Measurements from ENCODE around the gene DCST2. TPM values are rescaled to one million over a fixed set of nuclear protein-coding genes. Genes with fewer than 3 reads are reported as not detected.

The DCST2 gene
- polyA plus RNA-seq, 1 of the 3 experiments (the other 2 are of a cell fraction) = 0.76 TPM

DNA sequence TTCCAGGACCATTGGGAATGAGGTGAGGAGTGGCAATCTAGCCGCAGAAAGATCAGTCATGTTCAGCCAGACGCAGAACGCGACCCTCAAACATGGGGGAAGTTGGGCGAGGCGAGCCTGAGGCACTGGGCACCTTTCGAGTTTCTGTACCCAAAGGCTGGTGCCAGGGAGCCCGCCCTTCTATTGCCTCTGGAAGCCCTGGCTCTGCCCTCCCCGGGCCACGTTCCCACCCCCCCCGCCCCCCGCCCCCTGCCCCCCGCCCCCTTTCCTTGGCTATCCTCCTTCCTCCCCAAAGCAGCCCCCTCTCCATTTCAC, 33.2 kb downstream of the DCST2 start:
- H3K9ac ChIP-seq = peak overlapping the region; percentile 76; the same call in 1 of the 2 replicates
- H3K4me3 ChIP-seq (ENCODE audit: low read depth in 2 of 2, low read length in 1 of 2) = peak overlapping the region; percentile 57 to 71
- peak overlapping the region; percentile 70; the same call in 1 of the 2 replicates for H2AFZ ChIP-seq (ENCODE audit: low read depth)
- TF ChIP-seq NFIC (IDR thresholded peaks at IDR 0.05; ENCODE audit: borderline replicate concordance) (no peak), EP300 (IDR thresholded peaks at IDR 0.05; ENCODE audit: borderline replicate concordance in 1 of 2, low read depth in 1 of 2, low read length in 1 of 2) (no peak), SMC3 (IDR thresholded peaks at IDR 0.05; ENCODE audit: low read depth, low read length) (no peak), MXI1 (IDR thresholded peaks at IDR 0.05; ENCODE audit: low read depth, low read length) (no peak), RFX5 (IDR thresholded peaks at IDR 0.05; ENCODE audit: low read length) (no peak), TAF1 (IDR thresholded peaks at IDR 0.05; ENCODE audit: borderline replicate concordance, low read depth, low read length) (no peak), JUND (IDR thresholded peaks at IDR 0.05) (no peak), NRF1 (IDR thresholded peaks at IDR 0.05; ENCODE audit: low read depth, low read length) (no peak), POLR2AphosphoS5 (IDR thresholded peaks at IDR 0.05; ENCODE audit: low read depth, low read length) (no peak)
- TF ChIP-seq, protein P1, sequence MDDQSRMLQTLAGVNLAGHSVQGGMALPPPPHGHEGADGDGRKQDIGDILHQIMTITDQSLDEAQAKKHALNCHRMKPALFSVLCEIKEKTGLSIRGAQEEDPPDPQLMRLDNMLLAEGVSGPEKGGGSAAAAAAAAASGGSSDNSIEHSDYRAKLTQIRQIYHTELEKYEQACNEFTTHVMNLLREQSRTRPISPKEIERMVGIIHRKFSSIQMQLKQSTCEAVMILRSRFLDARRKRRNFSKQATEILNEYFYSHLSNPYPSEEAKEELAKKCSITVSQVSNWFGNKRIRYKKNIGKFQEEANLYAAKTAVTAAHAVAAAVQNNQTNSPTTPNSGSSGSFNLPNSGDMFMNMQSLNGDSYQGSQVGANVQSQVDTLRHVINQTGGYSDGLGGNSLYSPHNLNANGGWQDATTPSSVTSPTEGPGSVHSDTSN (IDR thresholded peaks at IDR 0.05) = no peak
- no peaks in the 10 kb centered on the region for H3K9me3 ChIP-seq
- H3F3A ChIP-seq (replicated peaks; ENCODE audit: insufficient read depth) = peaks cover 31% of the 10 kb centered on the region
- H3K36me3 ChIP-seq (replicated peaks in 1 of 2; ENCODE audit: control insufficient read depth in 1 of 2, insufficient read depth in 2 of 2, low read length in 1 of 2) = no peaks in the 10 kb centered on the region
- ChIA-PET CTCF (interaction anchor here (0.6 to 14.0 kb wide), 19 partner anchors 8 to 331 kb away, joined by 3 to 640 read pairs (median 10); partner anchors contain the start of genes ADAM15, CKS1B, EFNA3 and FLAD1), POLR2A (interaction anchor here (0.7 to 3.0 kb wide), 4 partner anchors 27 to 45 kb away, joined by 3 to 18 read pairs (median 11); partner anchors contain the start of genes PBXIP1, PYGO2 and SHC1)
- peak overlapping the region; percentile 96 for H3K4me2 ChIP-seq
- 6% methylated on average over 13 of the region's 13 CpGs for WGBS (ENCODE audit: low lambda C conversion rate)
- H3K4me1 ChIP-seq (ENCODE audit: control insufficient read depth in 1 of 2, insufficient read depth in 2 of 2, low read depth in 1 of 2, low read length in 1 of 2) = peaks cover 22 to 28% of the 10 kb centered on the region in 2 experiments
- no peaks in the 10 kb centered on the region for H4K20me1 ChIP-seq (ENCODE audit: insufficient read depth)
- peak overlapping the region; percentile 92 to 94 for H3K27ac ChIP-seq (ENCODE audit: low read depth in 2 of 2, low read length in 1 of 2)
- H3K79me2 ChIP-seq (ENCODE audit: insufficient read depth) = peaks cover 31% of the 10 kb centered on the region
- no peak for DNase-seq
- H3K9me2 ChIP-seq = no peaks in the 10 kb centered on the region
- no peaks in the 10 kb centered on the region for H3K27me3 ChIP-seq (ENCODE audit: insufficient read depth)

DNA sequence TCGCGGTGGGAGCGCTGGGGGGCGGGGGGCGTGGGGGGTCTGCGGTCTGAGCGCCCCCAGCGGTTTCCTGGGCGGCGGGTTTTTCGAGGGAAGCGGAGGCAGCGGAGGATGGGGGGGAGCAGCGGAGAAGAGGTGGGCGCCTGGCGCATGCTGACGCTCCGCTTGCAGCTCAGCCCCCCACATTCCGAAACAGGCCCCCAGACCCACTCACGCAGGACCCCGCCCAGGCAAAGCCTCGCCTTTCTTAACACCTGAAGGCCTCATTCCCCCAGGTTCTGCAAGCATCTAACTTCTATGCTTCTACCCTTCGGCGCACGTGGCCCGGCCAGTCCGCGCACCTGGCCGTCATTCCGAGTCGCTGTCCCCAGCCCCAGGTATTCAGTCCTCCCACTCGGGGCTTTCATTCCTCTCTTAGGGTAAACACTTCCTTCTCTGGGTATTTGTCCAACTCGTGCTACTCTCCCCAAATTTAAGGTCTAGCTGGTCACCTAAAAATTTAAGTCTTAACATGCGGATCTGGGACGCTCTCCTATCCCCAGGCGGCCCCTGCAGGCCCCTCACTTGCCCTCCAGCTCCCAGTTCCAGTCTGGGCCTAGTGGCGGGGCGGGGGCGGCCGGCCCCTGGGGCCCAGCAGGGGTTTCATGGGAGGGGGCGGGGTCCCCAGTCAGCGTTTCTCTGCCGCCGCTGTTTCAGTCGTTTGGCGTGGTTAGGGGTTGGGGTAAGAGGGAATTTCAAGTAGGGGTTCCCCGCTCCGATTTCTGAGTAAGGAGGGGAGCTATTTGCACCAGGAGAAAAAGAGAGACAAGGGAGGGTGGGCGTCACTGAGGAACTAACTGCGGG, 33.8 kb downstream of the DCST2 start:
- DNase-seq = peak; percentile 64
- H3K4me2 ChIP-seq = peak overlapping the region; percentile 96
- H3K9ac ChIP-seq = peak overlapping the region; percentile 40; the same call in 1 of the 2 replicates
- CTCF ChIA-PET = interaction anchor here (0.6 to 14.0 kb wide), 33 partner anchors 9 to 519 kb away, joined by 3 to 640 read pairs (median 6); partner anchors contain the start of genes ADAM15, CKS1B, CLK2 and EFNA3
- peaks cover 25% of the 10 kb centered on the region for H3K79me2 ChIP-seq (ENCODE audit: insufficient read depth)
- H3K36me3 ChIP-seq (replicated peaks in 1 of 2; ENCODE audit: control insufficient read depth in 1 of 2, insufficient read depth in 2 of 2, low read length in 1 of 2) = no peaks in the 10 kb centered on the region
- no peaks in the 10 kb centered on the region for H3K27me3 ChIP-seq (ENCODE audit: insufficient read depth)
- WGBS (ENCODE audit: low lambda C conversion rate) = 18% methylated on average over 43 of the region's 50 CpGs
- peak overlapping the region; percentile 57 to 71 for H3K4me3 ChIP-seq (ENCODE audit: low read depth in 2 of 2, low read length in 1 of 2)
- H3K9me3 ChIP-seq = no peaks in the 10 kb centered on the region
- no peaks in the 10 kb centered on the region for H3K9me2 ChIP-seq
- no peaks in the 10 kb centered on the region for H4K20me1 ChIP-seq (ENCODE audit: insufficient read depth)
- POLR2A ChIA-PET = interaction anchor here (0.7 to 3.0 kb wide), 7 partner anchors 12 to 44 kb away, joined by 3 to 18 read pairs (median 3); partner anchors contain the start of genes FLAD1, PBXIP1, PYGO2 and SHC1
- peaks cover 30% of the 10 kb centered on the region for H3F3A ChIP-seq (replicated peaks; ENCODE audit: insufficient read depth)
- peak overlapping the region; percentile 70; the same call in 1 of the 2 replicates for H2AFZ ChIP-seq (ENCODE audit: low read depth)
- H3K4me1 ChIP-seq (ENCODE audit: control insufficient read depth in 1 of 2, insufficient read depth in 2 of 2, low read depth in 1 of 2, low read length in 1 of 2) = peaks cover 20 to 24% of the 10 kb centered on the region in 2 experiments
- peak overlapping the region; percentile 92 to 94 for H3K27ac ChIP-seq (ENCODE audit: low read depth in 2 of 2, low read length in 1 of 2)
- TF ChIP-seq, protein P2, sequence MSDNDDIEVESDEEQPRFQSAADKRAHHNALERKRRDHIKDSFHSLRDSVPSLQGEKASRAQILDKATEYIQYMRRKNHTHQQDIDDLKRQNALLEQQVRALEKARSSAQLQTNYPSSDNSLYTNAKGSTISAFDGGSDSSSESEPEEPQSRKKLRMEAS (IDR thresholded peaks at IDR 0.05; ENCODE audit: low read depth) = peak; percentile 56; the same call in 1 of the 2 replicates
- TF ChIP-seq, protein P3, sequence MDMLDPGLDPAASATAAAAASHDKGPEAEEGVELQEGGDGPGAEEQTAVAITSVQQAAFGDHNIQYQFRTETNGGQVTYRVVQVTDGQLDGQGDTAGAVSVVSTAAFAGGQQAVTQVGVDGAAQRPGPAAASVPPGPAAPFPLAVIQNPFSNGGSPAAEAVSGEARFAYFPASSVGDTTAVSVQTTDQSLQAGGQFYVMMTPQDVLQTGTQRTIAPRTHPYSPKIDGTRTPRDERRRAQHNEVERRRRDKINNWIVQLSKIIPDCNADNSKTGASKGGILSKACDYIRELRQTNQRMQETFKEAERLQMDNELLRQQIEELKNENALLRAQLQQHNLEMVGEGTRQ (IDR thresholded peaks at IDR 0.05; ENCODE audit: borderline replicate concordance, low read depth, low read length) = no peak
- TF ChIP-seq TCF12 (IDR thresholded peaks at IDR 0.05) (no peak), TEAD4 (IDR thresholded peaks at IDR 0.05; ENCODE audit: borderline replicate concordance, insufficient read depth) (no peak), SIN3A (IDR thresholded peaks at IDR 0.05; ENCODE audit: borderline replicate concordance, low read depth, low read length) (no peak), YY1 (IDR thresholded peaks at IDR 0.05; ENCODE audit: low read depth) (no peak), NRF1 (IDR thresholded peaks at IDR 0.05; ENCODE audit: low read depth, low read length) (no peak), POLR2AphosphoS5 (IDR thresholded peaks at IDR 0.05; ENCODE audit: low read depth, low read length) (no peak), MEF2A (IDR thresholded peaks at IDR 0.05; ENCODE audit: borderline replicate concordance, low read depth) (no peak), CHD2 (IDR thresholded peaks at IDR 0.05; ENCODE audit: low read length, partially characterized antibody) (no peak), RAD21 (IDR thresholded peaks at IDR 0.05; ENCODE audit: low read length) (no peak), FOSL2 (IDR thresholded peaks at IDR 0.05; ENCODE audit: borderline replicate concordance, low read depth) (no peak), MXI1 (IDR thresholded peaks at IDR 0.05; ENCODE audit: low read depth, low read length) (peak; percentile 67; the same call in 1 of the 2 replicates), TAF1 (IDR thresholded peaks at IDR 0.05; ENCODE audit: borderline replicate concordance, low read depth, low read length) (0 out of 2 replicates have a peak, but pooled peaks have one; percentile 14)
- TF ChIP-seq, protein P4, sequence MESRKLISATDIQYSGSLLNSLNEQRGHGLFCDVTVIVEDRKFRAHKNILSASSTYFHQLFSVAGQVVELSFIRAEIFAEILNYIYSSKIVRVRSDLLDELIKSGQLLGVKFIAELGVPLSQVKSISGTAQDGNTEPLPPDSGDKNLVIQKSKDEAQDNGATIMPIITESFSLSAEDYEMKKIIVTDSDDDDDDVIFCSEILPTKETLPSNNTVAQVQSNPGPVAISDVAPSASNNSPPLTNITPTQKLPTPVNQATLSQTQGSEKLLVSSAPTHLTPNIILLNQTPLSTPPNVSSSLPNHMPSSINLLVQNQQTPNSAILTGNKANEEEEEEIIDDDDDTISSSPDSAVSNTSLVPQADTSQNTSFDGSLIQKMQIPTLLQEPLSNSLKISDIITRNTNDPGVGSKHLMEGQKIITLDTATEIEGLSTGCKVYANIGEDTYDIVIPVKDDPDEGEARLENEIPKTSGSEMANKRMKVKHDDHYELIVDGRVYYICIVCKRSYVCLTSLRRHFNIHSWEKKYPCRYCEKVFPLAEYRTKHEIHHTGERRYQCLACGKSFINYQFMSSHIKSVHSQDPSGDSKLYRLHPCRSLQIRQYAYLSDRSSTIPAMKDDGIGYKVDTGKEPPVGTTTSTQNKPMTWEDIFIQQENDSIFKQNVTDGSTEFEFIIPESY (IDR thresholded peaks at IDR 0.05; ENCODE audit: borderline replicate concordance, low read depth) = no peak
